Measurements from ENCODE around the gene CKS1B.

DNA sequence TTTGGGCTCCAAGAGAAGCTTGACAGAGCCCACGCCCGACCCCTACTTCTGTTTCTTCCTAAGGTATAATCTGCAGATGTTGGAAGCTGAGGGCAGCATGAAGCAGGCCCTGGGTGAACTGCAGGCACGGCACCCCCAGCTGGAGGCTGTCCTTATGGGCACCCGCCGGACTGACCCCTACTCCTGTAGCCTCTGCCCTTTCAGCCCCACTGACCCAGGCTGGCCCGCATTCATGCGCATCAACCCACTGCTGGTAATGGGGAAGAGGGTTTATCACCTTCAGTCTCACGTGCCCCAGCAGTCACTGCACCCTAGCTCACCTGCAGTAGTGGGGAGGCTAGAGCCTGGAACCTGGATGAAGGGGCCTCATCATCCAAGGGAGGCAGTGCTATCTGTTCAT lies 15.8 kb downstream of the CKS1B start:
- TF ChIP-seq, protein P1, sequence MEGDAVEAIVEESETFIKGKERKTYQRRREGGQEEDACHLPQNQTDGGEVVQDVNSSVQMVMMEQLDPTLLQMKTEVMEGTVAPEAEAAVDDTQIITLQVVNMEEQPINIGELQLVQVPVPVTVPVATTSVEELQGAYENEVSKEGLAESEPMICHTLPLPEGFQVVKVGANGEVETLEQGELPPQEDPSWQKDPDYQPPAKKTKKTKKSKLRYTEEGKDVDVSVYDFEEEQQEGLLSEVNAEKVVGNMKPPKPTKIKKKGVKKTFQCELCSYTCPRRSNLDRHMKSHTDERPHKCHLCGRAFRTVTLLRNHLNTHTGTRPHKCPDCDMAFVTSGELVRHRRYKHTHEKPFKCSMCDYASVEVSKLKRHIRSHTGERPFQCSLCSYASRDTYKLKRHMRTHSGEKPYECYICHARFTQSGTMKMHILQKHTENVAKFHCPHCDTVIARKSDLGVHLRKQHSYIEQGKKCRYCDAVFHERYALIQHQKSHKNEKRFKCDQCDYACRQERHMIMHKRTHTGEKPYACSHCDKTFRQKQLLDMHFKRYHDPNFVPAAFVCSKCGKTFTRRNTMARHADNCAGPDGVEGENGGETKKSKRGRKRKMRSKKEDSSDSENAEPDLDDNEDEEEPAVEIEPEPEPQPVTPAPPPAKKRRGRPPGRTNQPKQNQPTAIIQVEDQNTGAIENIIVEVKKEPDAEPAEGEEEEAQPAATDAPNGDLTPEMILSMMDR (IDR thresholded peaks at IDR 0.05): no peak
- no peak for TF ChIP-seq POLR2A (IDR thresholded peaks at IDR 0.05)
